HepG2 (cell line): ENCODE data around the gene BABAM2.

Experiments used
- CTCF ChIP-seq: sonication (generic); formaldehyde crosslinking; IDR thresholded peaks from 2 replicates; pipeline ENCODE4 v1.5.0; 2020; ENCODE audit warnings: mild to moderate bottlenecking, missing genetic modification reagents, moderate library complexity
- TBP ChIP-seq: sonication (generic); formaldehyde crosslinking; IDR thresholded peaks from 2 replicates; pipeline ENCODE4 v1.5.0; 2020; ENCODE audit warnings: missing genetic modification reagents
- ZBTB7A ChIP-seq: sonication (generic); formaldehyde crosslinking; IDR thresholded peaks from 2 replicates; pipeline ENCODE4 v1.8.0; 2022; ENCODE audit warnings: mild to moderate bottlenecking, missing genetic modification reagents
- ZFX ChIP-seq: sonication (generic); formaldehyde crosslinking; IDR thresholded peaks from 2 replicates; pipeline ENCODE4 v1.4.0; 2020; ENCODE audit warnings: mild to moderate bottlenecking, low read depth, missing genetic modification reagents, moderate library complexity
- ZNF343 ChIP-seq: sonication (generic); formaldehyde crosslinking; IDR thresholded peaks from 2 replicates; pipeline ENCODE4 v1.4.0; 2020; ENCODE audit warnings: mild to moderate bottlenecking, missing genetic modification reagents
- ZSCAN12 ChIP-seq: sonication (generic); formaldehyde crosslinking; IDR thresholded peaks from 2 replicates; pipeline ENCODE4 v1.9.0; 2021; ENCODE audit warnings: mild to moderate bottlenecking, missing genetic modification reagents
- TF ChIP-seq, protein P1 (sequence below): IDR thresholded peaks from 2 replicates; pipeline ENCODE4 v1.6.1; 2012; ENCODE audit warnings: low read depth, low read length, improper control_type of control experiment

- TF ChIP-seq ZNF343 (CRISPR knock-in tag) (no peak), TBP (CRISPR knock-in tag) (no peak), ZFX (CRISPR knock-in tag) (no peak), CTCF (CRISPR knock-in tag) (no peak), ZSCAN12 (CRISPR knock-in tag) (no peak), ZBTB7A (no peak)
- TF ChIP-seq, protein P1, sequence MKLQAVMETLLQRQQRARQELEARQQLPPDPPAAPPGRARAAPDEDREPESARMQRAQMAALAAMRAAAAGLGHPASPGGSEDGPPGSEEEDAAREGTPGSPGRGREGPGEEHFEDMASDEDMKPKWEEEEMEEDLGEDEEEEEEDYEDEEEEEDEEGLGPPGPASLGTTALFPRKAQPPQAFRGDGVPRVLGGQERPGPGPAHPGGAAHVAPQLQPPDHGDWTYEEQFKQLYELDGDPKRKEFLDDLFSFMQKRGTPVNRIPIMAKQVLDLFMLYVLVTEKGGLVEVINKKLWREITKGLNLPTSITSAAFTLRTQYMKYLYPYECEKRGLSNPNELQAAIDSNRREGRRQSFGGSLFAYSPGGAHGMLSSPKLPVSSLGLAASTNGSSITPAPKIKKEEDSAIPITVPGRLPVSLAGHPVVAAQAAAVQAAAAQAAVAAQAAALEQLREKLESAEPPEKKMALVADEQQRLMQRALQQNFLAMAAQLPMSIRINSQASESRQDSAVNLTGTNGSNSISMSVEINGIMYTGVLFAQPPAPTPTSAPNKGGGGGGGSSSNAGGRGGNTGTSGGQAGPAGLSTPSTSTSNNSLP: no peak
These were observed 68.3 kb downstream of the BABAM2 start for GRCh38 chr2:27958711-27959378.
